Activated CD4-positive, alpha-beta T cell treated with anti-CD3 and anti-CD28 coated beads for 48 hours (primary cell): Measurements from ENCODE around the gene GIGYF2.
A peak's percentile ranks its signal among the peaks of the same experiment; 100 is the strongest.

Source experiments
- DNase-seq: peaks from one replicate; pipeline ENCODE4 v3.0.0-alpha.2; 2020

Gene GIGYF2

GRCh38 chr2:232770207-232770606 lies 73.1 kb downstream of the GIGYF2 start:
- no peak for DNase-seq

- DNase-seq = no peak
Observed at GRCh38 chr2:232771870-232772269, 74.7 kb downstream of the GIGYF2 start.

GRCh38 chr2:232772531-232772930 lies 75.4 kb downstream of the GIGYF2 start:
- DNase-seq = no peak

- no peak for DNase-seq
Observed at GRCh38 chr2:232773815-232774214, 76.7 kb downstream of the GIGYF2 start.

- DNase-seq = no peak
Observed at GRCh38 chr2:232776435-232776834, 79.3 kb downstream of the GIGYF2 start, which contains the start of gene KCNJ13. Gene KCNJ13 (minus strand): TSS chr2:232776565. CDS start chr2:232771362, 5,203 bp downstream.

- no peak for DNase-seq
Observed at GRCh38 chr2:232777276-232777675, 80.1 kb downstream of the GIGYF2 start.

GRCh38 chr2:232779465-232779864 lies 82.3 kb downstream of the GIGYF2 start:
- DNase-seq = no peak

GRCh38 chr2:232779934-232780333 lies 82.8 kb downstream of the GIGYF2 start:
- no peak for DNase-seq

GRCh38 chr2:232781765-232782164 lies 84.6 kb downstream of the GIGYF2 start:
- DNase-seq = peak; percentile 40

GRCh38 chr2:232783278-232783677 lies 86.1 kb downstream of the GIGYF2 start:
- no peak for DNase-seq

GRCh38 chr2:232787806-232788205 lies 90.7 kb downstream of the GIGYF2 start:
- DNase-seq = no peak

- DNase-seq = no peak
Observed at GRCh38 chr2:232789082-232789481, 92.0 kb downstream of the GIGYF2 start.

GRCh38 chr2:232791518-232791917 lies 94.4 kb downstream of the GIGYF2 start:
- no peak for DNase-seq

- no peak for DNase-seq
Observed at GRCh38 chr2:232793271-232793670, 96.1 kb downstream of the GIGYF2 start.

- DNase-seq = no peak
Observed at GRCh38 chr2:232794981-232795380, 97.8 kb downstream of the GIGYF2 start.

- no peak for DNase-seq
Observed at GRCh38 chr2:232795920-232796319, 98.8 kb downstream of the GIGYF2 start.

- DNase-seq = no peak
Observed at GRCh38 chr2:232798187-232798586, 101.1 kb downstream of the GIGYF2 start.

- no peak for DNase-seq
Observed at GRCh38 chr2:232800166-232800565, 103.0 kb downstream of the GIGYF2 start.

GRCh38 chr2:232802091-232802490 lies 105.0 kb downstream of the GIGYF2 start:
- DNase-seq = no peak

GRCh38 chr2:232809349-232810124 lies 112.4 kb downstream of the GIGYF2 start:
- no peak for DNase-seq

- no peak for DNase-seq
Observed at GRCh38 chr2:232810444-232810843, 113.3 kb downstream of the GIGYF2 start.

- DNase-seq = no peak
Observed at GRCh38 chr2:232815569-232815968, 118.4 kb downstream of the GIGYF2 start.

- DNase-seq = no peak
Observed at GRCh38 chr2:232816657-232817056, 119.5 kb downstream of the GIGYF2 start.

- no peak for DNase-seq
Observed at GRCh38 chr2:232817756-232818155, 120.6 kb downstream of the GIGYF2 start.

GRCh38 chr2:232829988-232830387 lies 132.9 kb downstream of the GIGYF2 start:
- no peak for DNase-seq
